Breast epithelium (tissue), 3 donors: Measurements from ENCODE around the gene UNKL.

Source experiments
- POLR2A ChIP-seq: fragments of 450-650 bp; IDR thresholded peaks from one replicate; pipeline ENCODE4 v1.6.1; 2016; ENCODE audit warnings: antibody characterized with exemption, mild to moderate bottlenecking, moderate library complexity
- POLR2AphosphoS5 ChIP-seq, 3 donors: sonication (generic); formaldehyde crosslinking; IDR thresholded peaks; one replicate each; pipeline ENCODE4 v1.6.1; 2017; ENCODE audit warnings: antibody characterized with exemption in 3 of 3
- TF ChIP-seq, protein P1 (sequence below), 3 donors: fragments of 450-650 bp; IDR thresholded peaks; one replicate each; pipeline ENCODE4 v1.5.1; 2016 to 2017; ENCODE audit warnings: antibody characterized with exemption in 3 of 3, mild to moderate bottlenecking in 3 of 3, moderate library complexity in 3 of 3

DNA sequence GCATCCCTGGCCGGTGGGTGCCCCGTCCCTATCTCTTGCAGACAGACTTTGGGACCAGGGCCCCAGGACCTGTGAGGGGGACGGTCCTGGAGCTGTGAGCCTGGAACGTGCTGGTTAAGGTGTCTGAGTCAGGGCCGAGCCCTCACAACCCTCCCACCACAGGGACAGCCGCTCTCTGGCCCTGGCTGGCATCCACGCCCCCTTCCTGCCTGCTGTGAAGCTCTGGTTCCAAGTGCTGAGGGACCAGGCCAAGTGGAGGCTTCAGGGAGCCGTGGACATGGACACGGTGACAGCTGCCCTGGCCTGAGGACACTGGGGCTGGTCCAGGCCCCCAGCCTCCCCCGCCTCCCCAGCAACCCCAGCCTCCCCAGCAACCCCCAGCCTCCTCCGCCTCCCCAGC lies 69.4 kb downstream of the UNKL start:
- no peak for TF ChIP-seq POLR2A
- TF ChIP-seq, protein P1, sequence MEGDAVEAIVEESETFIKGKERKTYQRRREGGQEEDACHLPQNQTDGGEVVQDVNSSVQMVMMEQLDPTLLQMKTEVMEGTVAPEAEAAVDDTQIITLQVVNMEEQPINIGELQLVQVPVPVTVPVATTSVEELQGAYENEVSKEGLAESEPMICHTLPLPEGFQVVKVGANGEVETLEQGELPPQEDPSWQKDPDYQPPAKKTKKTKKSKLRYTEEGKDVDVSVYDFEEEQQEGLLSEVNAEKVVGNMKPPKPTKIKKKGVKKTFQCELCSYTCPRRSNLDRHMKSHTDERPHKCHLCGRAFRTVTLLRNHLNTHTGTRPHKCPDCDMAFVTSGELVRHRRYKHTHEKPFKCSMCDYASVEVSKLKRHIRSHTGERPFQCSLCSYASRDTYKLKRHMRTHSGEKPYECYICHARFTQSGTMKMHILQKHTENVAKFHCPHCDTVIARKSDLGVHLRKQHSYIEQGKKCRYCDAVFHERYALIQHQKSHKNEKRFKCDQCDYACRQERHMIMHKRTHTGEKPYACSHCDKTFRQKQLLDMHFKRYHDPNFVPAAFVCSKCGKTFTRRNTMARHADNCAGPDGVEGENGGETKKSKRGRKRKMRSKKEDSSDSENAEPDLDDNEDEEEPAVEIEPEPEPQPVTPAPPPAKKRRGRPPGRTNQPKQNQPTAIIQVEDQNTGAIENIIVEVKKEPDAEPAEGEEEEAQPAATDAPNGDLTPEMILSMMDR (IDR thresholded peaks at IDR 0.05) = no peak
- TF ChIP-seq POLR2AphosphoS5 (IDR thresholded peaks at IDR 0.05) = no peak
